Activated CD8-positive, alpha-beta memory T cell treated with anti-CD3 and anti-CD28 coated beads, Interleukin-2, amount 50 U/mL, for 4 hours (primary cell): ENCODE measurements around the gene SPATA33.

Experiments used
- DNase-seq: peaks from one replicate; pipeline ENCODE4 v3.0.0-alpha.2; 2020

Gene SPATA33

GRCh38 chr16:89657442-89658220 is at the start of gene SPATA33, which contains the start of gene CHMP1A:
TSS of gene SPATA33 (plus strand) at chr16:89657836. CDS start at chr16:89657912, 76 bp downstream.
TSS of gene CHMP1A (minus strand) at chr16:89657708. CDS start at chr16:89657588, 120 bp downstream.
- DNase-seq, result peak; percentile 93

GRCh38 chr16:89607937-89608740 is 49.5 kb upstream of the SPATA33 start:
- DNase-seq, result no peak

GRCh38 chr16:89610108-89610453 is 47.6 kb upstream of the SPATA33 start:
- no peak for DNase-seq

GRCh38 chr16:89612415-89613166 is 45.0 kb upstream of the SPATA33 start:
- no peak for DNase-seq

- no peak for DNase-seq
These were observed 44.2 kb upstream of the SPATA33 start, which contains the start of gene DPEP1 for GRCh38 chr16:89613231-89613953. TSS of gene DPEP1 (plus strand) at chr16:89613642. CDS start at chr16:89630411, 16,769 bp downstream.

GRCh38 chr16:89613954-89614459 is 43.6 kb upstream of the SPATA33 start:
- no peak for DNase-seq

- no peak for DNase-seq
These were observed 42.5 kb upstream of the SPATA33 start for GRCh38 chr16:89615176-89615575.

GRCh38 chr16:89615596-89616090 is 42.0 kb upstream of the SPATA33 start:
- peak; percentile 50 for DNase-seq

GRCh38 chr16:89616623-89617022 is 41.0 kb upstream of the SPATA33 start:
- DNase-seq, result no peak

- no peak for DNase-seq
These were observed 40.6 kb upstream of the SPATA33 start for GRCh38 chr16:89617036-89617435.

GRCh38 chr16:89618109-89618998 is 39.3 kb upstream of the SPATA33 start:
- DNase-seq, result no peak

- no peak for DNase-seq
These were observed 37.8 kb upstream of the SPATA33 start for GRCh38 chr16:89619840-89620239.

- DNase-seq, result no peak
These were observed 37.2 kb upstream of the SPATA33 start for GRCh38 chr16:89620406-89620841.

GRCh38 chr16:89621136-89621697 is 36.4 kb upstream of the SPATA33 start:
- DNase-seq, result no peak

- no peak for DNase-seq
These were observed 35.8 kb upstream of the SPATA33 start for GRCh38 chr16:89621698-89622409.

- no peak for DNase-seq
These were observed 34.0 kb upstream of the SPATA33 start for GRCh38 chr16:89623511-89624261.

- DNase-seq, result no peak
These were observed 32.6 kb upstream of the SPATA33 start for GRCh38 chr16:89624777-89625761.
